SK-N-SH treated with all-trans-retinoic acid at 6 μM for 48 hours (cell line): ENCODE results near the gene FAM210A.
"Not testable (repeated sequence)": the region's sequence is repeated elsewhere in the genome, so short reads cannot be mapped to it uniquely, and the experiment has no call there.

Experiments used
- ARNTL ChIP-seq: fragments of 450-650 bp; formaldehyde crosslinking; IDR thresholded peaks from 2 replicates; pipeline ENCODE4 v1.5.0; 2020; ENCODE audit warnings: low read depth, mild to moderate bottlenecking, moderate library complexity, borderline replicate concordance
- BACH2 ChIP-seq: fragments of 250-450 bp; sonication (Bioruptor Pico); IDR thresholded peaks from 2 replicates; pipeline ENCODE4 v1.9.0; 2021; ENCODE audit warnings: mild to moderate bottlenecking, borderline replicate concordance
- CSRNP3 ChIP-seq: fragments of 250-450 bp; sonication (Bioruptor Pico); IDR thresholded peaks from 2 replicates; pipeline ENCODE4 v1.5.1; 2021; ENCODE audit warnings: mild to moderate bottlenecking, moderate library complexity
- ISL1 ChIP-seq: fragments of 250-450 bp; sonication (Bioruptor Pico); IDR thresholded peaks from 2 replicates; pipeline ENCODE4 v2.1.2; 2022; ENCODE audit warnings: mild to moderate bottlenecking, moderate library complexity
- PATZ1 ChIP-seq: fragments of 250-450 bp; sonication (Bioruptor Pico); IDR thresholded peaks from 2 replicates; pipeline ENCODE4 v1.8.0; 2020; ENCODE audit warnings: mild to moderate bottlenecking, moderate library complexity, borderline replicate concordance
- POU6F1 ChIP-seq: fragments of 250-450 bp; sonication (Bioruptor Pico); IDR thresholded peaks from 2 replicates; pipeline ENCODE4 v1.8.0; 2021; ENCODE audit warnings: low read depth, mild to moderate bottlenecking, moderate library complexity, borderline replicate concordance
- RARB ChIP-seq: fragments of 250-450 bp; sonication (Bioruptor Pico); IDR thresholded peaks from 2 replicates; pipeline ENCODE4 v1.8.0; 2021; ENCODE audit warnings: mild to moderate bottlenecking, moderate library complexity
- TSHZ2 ChIP-seq: fragments of 250-450 bp; sonication (Bioruptor Pico); IDR thresholded peaks from 2 replicates; pipeline ENCODE4 v1.5.0; 2020; ENCODE audit warnings: mild to moderate bottlenecking, moderate library complexity
- ZFP3 ChIP-seq: fragments of 250-450 bp; sonication (Bioruptor Pico); IDR thresholded peaks from 2 replicates; pipeline ENCODE4 v1.5.0; 2020; ENCODE audit warnings: mild to moderate bottlenecking, moderate library complexity
- ZNF565 ChIP-seq: fragments of 450-650 bp; formaldehyde crosslinking; conservative IDR thresholded peaks from 2 replicates; pipeline ENCODE4 v1.5.0; 2020; ENCODE audit warnings: low read depth, mild to moderate bottlenecking, moderate library complexity
- ZNF8 ChIP-seq: fragments of 450-650 bp; formaldehyde crosslinking; IDR thresholded peaks from 2 replicates; pipeline ENCODE4 v1.5.0; 2020; ENCODE audit warnings: mild to moderate bottlenecking, moderate library complexity

- not testable (repeated sequence) for TF ChIP-seq ZFP3; CSRNP3 (CRISPR knock-in tag); TSHZ2 (CRISPR knock-in tag); ISL1 (CRISPR knock-in tag); PATZ1; ZNF565 (CRISPR knock-in tag); RARB; POU6F1 (CRISPR knock-in tag); ARNTL; BACH2; ZNF8 (CRISPR knock-in tag)
Measured at GRCh38 chr18:13695337-13695736, 31.0 kb downstream of the FAM210A start.
